ENCODE data around the gene PHTF2.

Gene PHTF2

GRCh38 chr7:77786741-77787140, 11.8 kb upstream of the PHTF2 start:
- ChIA-PET POLR2A (no interaction called here), CTCF (interaction anchor here (2.4 kb wide), 1 partner anchor 27 kb away, joined by 7 read pairs; no protein-coding TSS in a partner anchor)
- no peak for DNase-seq (ENCODE audit: low read depth, low spot score)
- H3K4me3 ChIP-seq (ENCODE audit: low read depth, low read length), result no peak overlapping the region
- no peak for TF ChIP-seq CTCF (IDR thresholded peaks at IDR 0.05; ENCODE audit: insufficient read depth, low read length, missing control alignments)

- H3K4me3 ChIP-seq (ENCODE audit: low read depth, low read length), result no peak overlapping the region
- no peak for DNase-seq (ENCODE audit: low read depth, low spot score)
- TF ChIP-seq CTCF (IDR thresholded peaks at IDR 0.05; ENCODE audit: insufficient read depth, low read length, missing control alignments), result no peak
- ChIA-PET POLR2A (no interaction called here), CTCF (interaction anchor here (0.8 to 2.4 kb wide), 4 partner anchors 10 to 137 kb away, joined by 3 to 7 read pairs (median 4); no protein-coding TSS in a partner anchor)
Measured at GRCh38 chr7:77788327-77788902, 10.2 kb upstream of the PHTF2 start.

- POLR2A ChIA-PET, result no interaction called here
- DNase-seq (ENCODE audit: low read depth, low spot score), result no peak
- H3K4me3 ChIP-seq (ENCODE audit: low read depth, low read length), result no peak overlapping the region
- CTCF ChIA-PET, result interaction anchor here (0.7 kb wide), 1 partner anchor 32 kb away, joined by 3 read pairs; no protein-coding TSS in a partner anchor
- TF ChIP-seq CTCF (IDR thresholded peaks at IDR 0.05; ENCODE audit: insufficient read depth, low read length, missing control alignments), result no peak
Measured at GRCh38 chr7:77791336-77791735, 7.2 kb upstream of the PHTF2 start.

GRCh38 chr7:77791956-77792355, 6.6 kb upstream of the PHTF2 start:
- ChIA-PET CTCF (interaction anchor here (0.7 kb wide), 1 partner anchor 33 kb away, joined by 3 read pairs; no protein-coding TSS in a partner anchor), POLR2A (no interaction called here)
- TF ChIP-seq CTCF (IDR thresholded peaks at IDR 0.05; ENCODE audit: insufficient read depth, low read length, missing control alignments), result no peak
- no peak for DNase-seq (ENCODE audit: low read depth, low spot score)
- no peak overlapping the region for H3K4me3 ChIP-seq (ENCODE audit: low read depth, low read length)

- POLR2A ChIA-PET, result no interaction called here
- CTCF ChIA-PET, result interaction anchor here (0.6 kb wide), 1 partner anchor 141 kb away, joined by 3 read pairs; no protein-coding TSS in a partner anchor
- TF ChIP-seq CTCF (IDR thresholded peaks at IDR 0.05; ENCODE audit: insufficient read depth, low read length, missing control alignments), result no peak
- H3K4me3 ChIP-seq (ENCODE audit: low read depth, low read length), result no peak overlapping the region
- no peak for DNase-seq (ENCODE audit: low read depth, low spot score)
Measured at GRCh38 chr7:77794000-77794399, 4.6 kb upstream of the PHTF2 start.

GRCh38 chr7:77796109-77796508, 2.5 kb upstream of the PHTF2 start:
- TF ChIP-seq CTCF (IDR thresholded peaks at IDR 0.05; ENCODE audit: insufficient read depth, low read length, missing control alignments), result no peak
- no peak for DNase-seq (ENCODE audit: low read depth, low spot score)
- POLR2A ChIA-PET, result no interaction called here
- H3K4me3 ChIP-seq (ENCODE audit: low read depth, low read length), result no peak overlapping the region; the same call in 1 of the 2 replicates
- CTCF ChIA-PET, result no interaction called here
